Mucosa of rectum (tissue), 2 donors: Measurements from ENCODE around the gene ZCCHC9.
"Not testable (repeated sequence)": the region's sequence is repeated elsewhere in the genome, so short reads cannot be mapped to it uniquely, and the experiment has no call there.

Source experiments
- H3K27ac ChIP-seq, 2 donors: one replicate each; pipeline ENCODE4 v1.7.0; 2013; ENCODE audit warnings: inconsistent platforms in 2 of 2, low read depth in 2 of 2, low read length in 2 of 2
- H3K27me3 ChIP-seq, 2 donors: one replicate each; pipeline ENCODE4 v1.7.0; 2013; ENCODE audit warnings: low read length in 2 of 2; ENCODE audit not compliant: control insufficient read depth in 2 of 2, insufficient read depth in 2 of 2
- H3K36me3 ChIP-seq, 2 donors: one replicate each; pipeline ENCODE4 v1.7.0; 2013; ENCODE audit warnings: low read length in 2 of 2; ENCODE audit not compliant: control insufficient read depth in 2 of 2, insufficient read depth in 2 of 2
- H3K4me1 ChIP-seq, 2 donors: one replicate each; pipeline ENCODE4 v1.7.0; 2013; ENCODE audit warnings: low read length in 2 of 2, mild to moderate bottlenecking in 1 of 2; ENCODE audit not compliant: control insufficient read depth in 2 of 2, insufficient read depth in 2 of 2
- H3K4me3 ChIP-seq, 2 donors: one replicate each; pipeline ENCODE4 v1.7.0; 2013; ENCODE audit warnings: low read length in 2 of 2
- H3K9ac ChIP-seq, 2 donors: one replicate each; pipeline ENCODE4 v1.7.0; 2013; ENCODE audit warnings: low read length in 2 of 2, low read depth in 1 of 2, mild to moderate bottlenecking in 1 of 2
- H3K9me3 ChIP-seq, 2 donors: one replicate each; pipeline ENCODE4 v1.7.0; 2013; ENCODE audit warnings: low read length in 2 of 2; ENCODE audit not compliant: control insufficient read depth in 2 of 2
- donor health status: healthy.
- donor health status: Normal muscosa, but diverticular disease.

ZCCHC9 gene, protein sequence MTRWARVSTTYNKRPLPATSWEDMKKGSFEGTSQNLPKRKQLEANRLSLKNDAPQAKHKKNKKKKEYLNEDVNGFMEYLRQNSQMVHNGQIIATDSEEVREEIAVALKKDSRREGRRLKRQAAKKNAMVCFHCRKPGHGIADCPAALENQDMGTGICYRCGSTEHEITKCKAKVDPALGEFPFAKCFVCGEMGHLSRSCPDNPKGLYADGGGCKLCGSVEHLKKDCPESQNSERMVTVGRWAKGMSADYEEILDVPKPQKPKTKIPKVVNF

DNA sequence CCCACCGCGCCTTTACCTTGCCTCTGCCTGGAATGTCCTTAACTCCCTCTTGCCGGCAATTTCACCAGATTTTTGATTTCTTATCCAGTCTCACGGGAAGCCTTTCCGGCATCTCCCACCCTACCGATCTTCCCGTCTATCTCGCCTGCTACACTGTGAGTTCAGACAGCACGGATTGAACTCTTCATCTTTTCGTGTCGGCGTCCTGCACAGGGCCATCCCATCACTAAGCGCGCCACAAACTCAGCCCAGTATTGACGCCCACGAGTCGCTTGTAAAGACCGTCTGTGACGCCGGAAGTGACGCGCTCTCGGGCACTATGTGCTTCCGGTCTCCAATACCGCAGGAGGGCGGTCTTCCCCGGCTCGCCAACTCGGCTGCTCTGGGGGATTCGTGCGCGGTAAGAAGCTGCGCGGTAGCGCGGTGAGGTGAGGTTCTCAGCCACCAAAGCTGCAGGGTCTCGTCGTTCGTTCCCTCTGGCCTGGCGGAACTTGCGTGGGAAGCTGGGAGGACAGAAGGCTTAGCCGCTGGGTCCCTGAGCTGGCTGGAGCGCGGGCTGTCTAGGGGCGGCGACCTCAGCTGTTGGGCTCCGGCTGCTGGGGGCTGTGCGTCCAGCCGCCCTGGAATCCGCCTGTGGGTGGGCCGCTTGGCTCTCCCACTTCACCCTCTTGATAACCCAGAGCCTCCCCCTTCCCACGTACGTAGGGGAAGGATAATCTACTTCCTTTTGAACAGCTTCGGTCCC, at the start of gene ZCCHC9:
Gene ZCCHC9 (plus strand): TSS at position 317 of the 745 bp plus-strand sequence. CDS start 3,171 bp downstream, outside the sequence.
- H3K9me3 ChIP-seq: no peaks in the 10 kb centered on the region
- H3K27ac ChIP-seq: peak within 1 kb of the TSS; percentile 86 to 87
- peak within 1 kb of the TSS; percentile 88 to 95 for H3K9ac ChIP-seq
- peaks cover 14 to 15% of the 10 kb centered on the region in 2 donors for H3K4me1 ChIP-seq
- H3K27me3 ChIP-seq: no peaks in the 10 kb centered on the region
- peak within 1 kb of the TSS; percentile 96 to 99 for H3K4me3 ChIP-seq
- peaks cover 3 to 5% of the 10 kb centered on the region in 2 donors for H3K36me3 ChIP-seq

DNA sequence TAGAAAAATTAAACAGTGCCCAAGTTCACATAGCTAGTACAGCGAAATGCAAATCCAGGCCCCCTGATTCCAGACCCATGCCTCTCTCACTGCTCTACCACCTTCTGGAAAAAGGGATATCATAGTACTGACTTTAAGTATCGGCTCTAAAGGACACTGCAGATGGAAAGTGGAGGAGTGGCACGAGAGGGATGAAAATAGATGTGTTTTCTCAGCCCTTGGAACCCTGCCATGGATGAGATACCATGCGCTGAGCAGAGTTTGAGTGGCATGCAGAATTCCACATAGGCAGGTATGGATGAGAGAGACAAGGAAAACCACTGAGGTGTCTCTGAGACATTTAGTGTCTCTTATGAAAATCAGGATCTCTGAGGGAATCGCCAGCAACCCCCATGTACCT, 49.5 kb upstream of the ZCCHC9 start:
- Histone ChIP-seq H3K27me3 (no peaks in the 10 kb centered on the region), H3K9ac (no peak overlapping the region), H3K4me1 (no peaks in the 10 kb centered on the region), H3K9me3 (no peaks in the 10 kb centered on the region), H3K36me3 (no peaks in the 10 kb centered on the region), H3K4me3 (no peak overlapping the region), H3K27ac (no peak overlapping the region)

DNA sequence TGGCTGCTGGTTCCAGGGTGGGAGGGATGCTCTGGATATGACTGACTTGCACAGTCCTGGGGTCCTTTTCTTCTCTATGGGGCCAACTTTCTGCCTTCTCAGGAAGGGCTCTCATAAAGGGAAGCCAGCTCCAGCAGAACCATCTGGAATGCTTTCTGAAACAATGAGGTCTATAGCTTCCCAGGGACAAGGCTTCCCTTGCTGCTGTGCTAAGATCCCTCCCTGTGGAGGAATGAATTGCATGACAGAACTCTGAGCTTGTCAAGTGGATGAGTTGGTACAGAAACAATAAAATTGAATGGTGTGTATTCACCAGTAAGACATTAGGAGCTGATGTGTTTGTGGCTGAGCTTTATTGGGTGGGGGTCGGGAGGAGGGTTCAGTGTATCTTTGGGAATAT, 48.5 kb upstream of the ZCCHC9 start:
- Histone ChIP-seq H3K27me3 (no peaks in the 10 kb centered on the region), H3K27ac (no peak overlapping the region), H3K9me3 (no peaks in the 10 kb centered on the region), H3K4me1 (no peaks in the 10 kb centered on the region), H3K9ac (no peak overlapping the region), H3K36me3 (no peaks in the 10 kb centered on the region), H3K4me3 (no peak overlapping the region)

DNA sequence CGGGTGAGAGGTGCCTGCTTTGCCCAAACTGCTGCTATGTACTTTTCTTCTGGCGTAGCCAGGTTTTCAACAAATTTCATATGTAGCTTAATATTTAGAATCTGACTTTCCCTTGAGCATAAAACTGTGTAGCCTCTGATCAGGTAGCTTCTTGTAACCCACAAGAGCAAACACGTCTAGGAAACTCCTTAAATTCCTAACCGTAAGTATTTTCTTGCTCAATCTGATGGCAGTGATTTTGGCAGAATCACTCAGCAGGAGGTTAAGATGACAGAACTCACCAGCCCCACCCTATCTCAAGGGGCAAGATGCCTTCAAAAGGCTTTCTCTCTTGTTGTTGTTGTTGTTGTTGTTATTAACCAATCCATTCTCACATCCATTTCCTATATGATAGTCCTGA, 47.5 kb upstream of the ZCCHC9 start:
- H3K4me1 ChIP-seq: no peaks in the 10 kb centered on the region
- no peak overlapping the region for H3K9ac ChIP-seq
- no peak overlapping the region for H3K27ac ChIP-seq
- no peaks in the 10 kb centered on the region for H3K9me3 ChIP-seq
- H3K4me3 ChIP-seq: no peak overlapping the region
- no peaks in the 10 kb centered on the region for H3K27me3 ChIP-seq
- no peaks in the 10 kb centered on the region for H3K36me3 ChIP-seq

DNA sequence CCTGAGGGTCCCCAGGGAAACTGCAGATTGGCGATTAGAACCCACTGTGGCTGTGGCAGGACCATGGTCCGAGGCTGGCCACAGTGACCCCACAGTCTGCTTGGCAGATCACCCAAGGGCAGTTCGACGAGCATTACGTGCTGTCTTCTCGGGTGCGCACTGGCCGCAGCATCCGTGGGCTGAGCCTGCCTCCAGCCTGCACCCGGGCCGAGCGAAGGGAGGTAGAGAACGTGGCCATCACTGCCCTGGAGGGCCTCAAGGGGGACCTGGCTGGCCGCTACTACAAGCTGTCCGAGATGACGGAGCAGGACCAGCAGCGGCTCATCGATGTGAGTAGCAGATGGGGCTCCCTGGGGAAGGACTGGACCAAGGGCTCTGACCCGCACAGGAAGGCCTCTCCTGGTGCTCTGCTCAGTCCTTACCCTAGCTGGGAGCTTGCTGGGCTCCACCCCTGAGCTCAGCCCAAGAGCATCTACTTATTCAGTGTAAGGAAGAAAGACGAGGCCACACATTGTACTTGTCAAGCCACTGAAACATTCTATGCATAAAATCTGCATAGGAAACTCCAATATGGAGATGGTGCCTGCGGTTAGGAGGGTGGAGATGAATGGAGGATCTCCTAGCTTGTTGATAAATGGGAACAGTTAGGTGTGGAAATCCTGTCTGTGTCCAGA, 46.4 kb upstream of the ZCCHC9 start:
- no peak overlapping the region for H3K27ac ChIP-seq
- H3K36me3 ChIP-seq: peaks cover 0 to 3% of the 10 kb centered on the region in 2 donors
- no peak overlapping the region for H3K4me3 ChIP-seq
- no peaks in the 10 kb centered on the region for H3K27me3 ChIP-seq
- H3K9me3 ChIP-seq: no peaks in the 10 kb centered on the region
- H3K4me1 ChIP-seq: no peaks in the 10 kb centered on the region
- no peak overlapping the region for H3K9ac ChIP-seq

DNA sequence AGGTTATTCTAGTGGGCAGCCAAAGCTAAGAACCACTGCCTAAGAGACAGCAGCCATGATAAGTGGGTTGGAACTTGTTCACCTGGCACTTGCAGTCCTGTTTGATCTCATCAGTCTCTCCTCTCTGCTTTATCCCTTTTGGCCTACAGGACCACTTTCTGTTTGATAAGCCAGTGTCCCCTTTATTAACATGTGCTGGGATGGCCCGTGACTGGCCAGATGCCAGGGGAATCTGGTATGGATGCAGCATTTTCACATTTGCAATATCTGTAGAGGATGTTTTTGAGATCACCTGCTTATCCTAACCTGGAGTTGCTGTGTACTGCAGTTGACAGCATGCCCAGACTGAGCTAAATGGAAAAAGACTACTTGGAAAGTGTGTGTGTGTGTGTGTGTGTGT, 44.6 kb upstream of the ZCCHC9 start:
- Histone ChIP-seq H3K27ac (no peak overlapping the region), H3K9me3 (no peaks in the 10 kb centered on the region), H3K36me3 (peaks cover 0 to 3% of the 10 kb centered on the region in 2 donors), H3K9ac (no peak overlapping the region), H3K27me3 (no peaks in the 10 kb centered on the region), H3K4me3 (no peak overlapping the region), H3K4me1 (no peaks in the 10 kb centered on the region)

DNA sequence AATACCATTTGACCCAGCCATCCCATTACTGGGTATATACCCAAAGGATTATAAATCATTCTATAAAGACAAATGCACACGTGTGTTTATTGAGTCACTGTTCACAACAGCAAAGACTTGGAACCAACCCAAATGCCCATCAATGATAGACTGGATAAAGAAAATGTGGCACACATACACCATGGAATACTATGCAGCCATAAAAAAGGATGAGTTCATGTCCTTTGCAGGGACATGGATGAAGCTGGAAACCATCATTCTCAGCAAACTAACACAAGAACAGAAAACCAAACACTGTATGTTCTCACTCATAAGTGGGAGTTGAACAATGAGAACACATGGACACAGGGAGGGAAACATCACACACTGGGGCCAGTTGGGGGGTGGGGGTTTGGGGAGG, 38.6 kb upstream of the ZCCHC9 start:
- H3K36me3 ChIP-seq, H3K4me3 ChIP-seq, H3K4me1 ChIP-seq: not testable (repeated sequence)

DNA sequence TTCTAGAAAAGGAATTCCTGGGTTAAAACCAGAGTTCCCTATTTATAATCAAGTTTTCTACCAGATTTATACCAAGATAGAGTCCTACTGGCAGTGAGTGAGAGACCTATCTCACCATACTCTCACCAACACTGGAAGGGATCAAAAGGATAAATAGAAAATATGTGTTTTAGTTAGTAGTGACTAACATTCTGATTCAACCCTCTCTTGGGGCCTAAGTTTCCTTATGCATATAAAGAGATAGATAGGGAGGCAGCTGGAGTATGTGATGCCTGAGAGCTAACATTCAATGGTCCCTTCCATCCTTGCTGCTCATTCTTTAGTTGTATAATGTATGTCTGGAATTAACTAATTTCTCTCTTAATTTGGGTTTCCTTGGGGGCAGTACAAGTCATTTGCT, 36.3 kb upstream of the ZCCHC9 start:
- no peaks in the 10 kb centered on the region for H3K36me3 ChIP-seq
- no peaks in the 10 kb centered on the region for H3K27me3 ChIP-seq
- H3K9me3 ChIP-seq: no peaks in the 10 kb centered on the region
- H3K27ac ChIP-seq: no peak overlapping the region
- no peak overlapping the region for H3K9ac ChIP-seq
- no peak overlapping the region for H3K4me3 ChIP-seq
- no peaks in the 10 kb centered on the region for H3K4me1 ChIP-seq

More for the DNA sequence above, 38.6 kb upstream of the ZCCHC9 start:
- H3K9ac ChIP-seq, H3K27ac ChIP-seq, H3K27me3 ChIP-seq, H3K9me3 ChIP-seq: not testable (repeated sequence)

DNA sequence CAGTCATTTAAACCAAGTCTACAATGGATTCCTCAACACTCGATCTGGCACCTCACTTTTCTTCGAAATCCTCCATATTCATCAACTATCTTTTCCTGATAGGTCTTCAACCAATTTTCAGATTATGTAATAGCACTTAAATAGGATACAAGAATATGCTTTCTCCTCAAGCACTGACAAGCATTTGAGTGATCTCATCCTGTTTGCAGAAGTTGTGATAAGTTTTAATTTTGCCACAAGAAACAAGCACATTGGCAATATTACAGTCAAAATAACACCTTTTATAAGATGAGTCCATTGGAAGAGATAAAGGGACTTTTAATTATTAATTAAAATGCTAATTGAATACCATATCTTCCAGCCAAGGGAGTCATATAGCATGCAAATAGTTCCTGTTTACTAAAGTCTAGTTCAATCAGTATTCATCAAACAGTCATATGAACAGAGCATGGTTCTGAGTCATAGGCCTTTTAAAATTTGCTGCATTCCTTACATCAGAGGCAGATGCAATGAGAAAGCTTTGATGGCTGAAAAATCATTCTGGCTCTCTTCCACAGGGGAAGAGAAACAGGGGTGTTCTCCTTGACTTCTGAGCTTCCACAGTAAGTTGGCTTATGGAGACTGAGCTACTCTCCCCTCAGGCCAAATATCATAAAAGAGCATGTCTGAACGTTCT, 32.7 kb upstream of the ZCCHC9 start:
- Histone ChIP-seq H3K4me1 (no peaks in the 10 kb centered on the region), H3K27ac (no peak overlapping the region), H3K9ac (peak overlapping the region in 1 of 2 donors; percentile 19), H3K36me3 (no peaks in the 10 kb centered on the region), H3K9me3 (no peaks in the 10 kb centered on the region), H3K4me3 (no peak overlapping the region), H3K27me3 (no peaks in the 10 kb centered on the region)
